ENCODE data around the gene GRIK3.

The GRIK3 gene

DNA sequence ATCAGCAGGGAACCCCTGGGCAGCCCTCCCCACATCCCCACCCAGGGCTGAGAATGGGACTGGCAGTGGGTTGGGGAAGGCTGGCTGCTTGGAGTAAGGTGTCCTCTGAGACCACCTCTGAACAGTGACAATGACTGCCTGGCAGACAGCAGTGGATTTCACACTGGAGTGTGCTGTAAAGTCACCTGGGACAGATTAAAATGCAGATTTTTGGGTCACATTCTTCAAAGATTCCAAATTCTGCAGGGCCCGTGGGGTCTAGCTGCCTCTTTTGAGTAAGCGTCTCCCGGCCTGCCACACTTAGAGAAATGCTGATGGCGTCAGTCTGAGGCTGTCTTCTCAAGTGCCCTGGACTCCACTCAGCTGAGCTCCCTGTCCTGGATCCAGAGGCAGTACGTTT, 164.5 kb downstream of the GRIK3 start:
- DNase-seq (ENCODE audit: low spot score): no peak
- TF ChIP-seq, protein P1, sequence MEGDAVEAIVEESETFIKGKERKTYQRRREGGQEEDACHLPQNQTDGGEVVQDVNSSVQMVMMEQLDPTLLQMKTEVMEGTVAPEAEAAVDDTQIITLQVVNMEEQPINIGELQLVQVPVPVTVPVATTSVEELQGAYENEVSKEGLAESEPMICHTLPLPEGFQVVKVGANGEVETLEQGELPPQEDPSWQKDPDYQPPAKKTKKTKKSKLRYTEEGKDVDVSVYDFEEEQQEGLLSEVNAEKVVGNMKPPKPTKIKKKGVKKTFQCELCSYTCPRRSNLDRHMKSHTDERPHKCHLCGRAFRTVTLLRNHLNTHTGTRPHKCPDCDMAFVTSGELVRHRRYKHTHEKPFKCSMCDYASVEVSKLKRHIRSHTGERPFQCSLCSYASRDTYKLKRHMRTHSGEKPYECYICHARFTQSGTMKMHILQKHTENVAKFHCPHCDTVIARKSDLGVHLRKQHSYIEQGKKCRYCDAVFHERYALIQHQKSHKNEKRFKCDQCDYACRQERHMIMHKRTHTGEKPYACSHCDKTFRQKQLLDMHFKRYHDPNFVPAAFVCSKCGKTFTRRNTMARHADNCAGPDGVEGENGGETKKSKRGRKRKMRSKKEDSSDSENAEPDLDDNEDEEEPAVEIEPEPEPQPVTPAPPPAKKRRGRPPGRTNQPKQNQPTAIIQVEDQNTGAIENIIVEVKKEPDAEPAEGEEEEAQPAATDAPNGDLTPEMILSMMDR (conservative IDR thresholded peaks at IDR 0.05; ENCODE audit: low read depth): no peak
- POLR2A ChIA-PET (ENCODE audit: low non-redundant PET): no interaction called here
- CTCF ChIA-PET: no interaction called here
- no peak overlapping the region for H3K27ac ChIP-seq

DNA sequence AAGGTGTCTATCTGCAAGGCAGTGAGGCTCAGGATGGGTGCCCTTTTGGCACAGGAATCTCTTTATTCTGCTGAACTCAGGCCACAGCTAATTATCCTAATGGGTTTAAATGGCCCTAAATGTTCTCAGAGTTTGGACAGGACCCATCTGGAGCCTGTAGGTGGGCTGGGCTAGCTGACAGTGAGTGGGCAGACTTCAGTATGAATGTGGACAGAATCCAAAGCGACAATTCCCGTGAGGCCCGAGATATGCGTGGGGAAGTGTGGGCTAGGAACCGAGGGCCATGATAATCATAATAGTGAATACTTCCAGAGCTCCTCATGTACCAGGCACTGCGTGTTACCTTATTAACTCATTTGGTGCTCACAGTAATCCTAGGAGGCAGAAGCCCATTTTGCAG, 165.3 kb downstream of the GRIK3 start:
- H3K27ac ChIP-seq: no peak overlapping the region
- CTCF ChIA-PET: no interaction called here
- TF ChIP-seq, protein P1 (conservative IDR thresholded peaks at IDR 0.05; ENCODE audit: low read depth): no peak
- POLR2A ChIA-PET (ENCODE audit: low non-redundant PET): no interaction called here
- no peak for DNase-seq (ENCODE audit: low spot score)

DNA sequence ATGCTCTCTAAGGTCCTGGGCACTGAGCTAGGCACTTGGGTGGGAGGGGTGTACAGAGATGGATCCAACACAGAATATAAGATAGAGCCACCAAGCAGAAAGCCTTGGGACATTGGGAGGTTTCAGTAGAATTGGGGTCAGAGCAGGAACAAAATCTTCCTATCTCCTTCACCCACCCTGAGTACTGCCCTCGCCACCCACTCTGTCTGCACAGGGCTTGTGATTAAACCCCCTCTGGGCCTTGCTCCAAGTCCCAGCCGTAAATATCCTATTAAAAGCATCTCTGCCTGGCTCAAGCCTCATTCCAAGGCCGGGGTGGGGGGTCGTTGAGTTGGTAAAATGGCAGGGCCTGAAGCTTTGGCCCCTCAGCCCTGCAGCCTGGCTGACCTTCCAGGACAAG, 166.7 kb downstream of the GRIK3 start:
- TF ChIP-seq, protein P1 (conservative IDR thresholded peaks at IDR 0.05; ENCODE audit: low read depth): no peak
- no peak for DNase-seq (ENCODE audit: low spot score)
- no peak overlapping the region for H3K27ac ChIP-seq
- ChIA-PET POLR2A (ENCODE audit: low non-redundant PET) (no interaction called here), CTCF (interaction anchor here (0.6 kb wide), 1 partner anchor 17 kb away, joined by 3 read pairs; no protein-coding TSS in a partner anchor)

DNA sequence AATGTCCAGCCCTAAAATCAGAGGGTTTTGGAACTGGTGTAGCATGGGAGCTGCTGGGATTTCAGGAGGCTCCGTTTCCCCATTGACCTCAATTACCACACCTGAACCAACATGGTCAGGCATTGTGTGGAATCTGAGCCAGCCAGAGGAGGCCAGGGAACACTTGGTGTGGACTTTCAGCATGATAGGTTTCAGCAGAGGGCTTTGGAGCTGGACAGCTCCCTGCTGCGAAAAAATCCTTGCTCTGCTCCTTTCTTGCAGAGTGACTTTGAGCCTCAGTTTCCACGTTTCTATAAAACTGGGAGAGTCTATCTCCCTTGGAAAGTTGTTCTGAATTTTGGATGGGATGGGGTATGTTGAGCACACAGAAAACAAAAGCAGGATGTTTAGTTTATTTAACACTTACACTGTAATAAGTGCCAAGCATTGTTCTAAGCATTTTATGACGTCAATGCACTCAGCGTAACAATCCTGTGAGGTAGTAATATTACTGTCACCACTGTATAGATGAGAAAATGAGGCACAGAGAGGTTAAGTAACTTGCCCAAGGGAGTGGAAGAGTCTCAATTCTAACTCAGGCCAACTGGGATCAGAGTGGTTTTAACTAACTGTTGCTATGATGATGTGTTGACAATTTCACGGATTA, 168.0 kb downstream of the GRIK3 start:
- TF ChIP-seq, protein P1 (conservative IDR thresholded peaks at IDR 0.05; ENCODE audit: low read depth): no peak
- CTCF ChIA-PET: interaction anchor here (0.7 kb wide), 1 partner anchor 1721 kb away, joined by 3 read pairs; no protein-coding TSS in a partner anchor
- H3K27ac ChIP-seq: no peak overlapping the region
- POLR2A ChIA-PET (ENCODE audit: low non-redundant PET): no interaction called here
- DNase-seq (ENCODE audit: low spot score): no peak

DNA sequence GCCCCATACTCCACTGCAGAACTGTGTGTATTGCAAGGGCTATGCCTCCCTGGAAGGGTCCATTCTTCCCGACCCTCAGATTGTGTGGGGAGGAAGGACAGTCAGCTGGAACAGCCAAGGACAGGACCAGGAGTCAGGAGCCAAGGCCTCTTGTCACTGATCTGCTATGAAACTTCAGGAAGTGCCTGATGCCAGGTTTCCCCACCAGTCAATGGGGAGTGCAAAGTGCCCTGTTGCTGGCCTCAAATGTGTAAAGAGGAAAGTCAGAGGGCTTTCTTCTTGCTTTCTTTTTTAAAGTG, 168.8 kb downstream of the GRIK3 start:
- ChIA-PET CTCF (no interaction called here), POLR2A (ENCODE audit: low non-redundant PET) (no interaction called here)
- H3K27ac ChIP-seq: no peak overlapping the region
- no peak for DNase-seq (ENCODE audit: low spot score)
- TF ChIP-seq, protein P1 (conservative IDR thresholded peaks at IDR 0.05; ENCODE audit: low read depth): no peak

DNA sequence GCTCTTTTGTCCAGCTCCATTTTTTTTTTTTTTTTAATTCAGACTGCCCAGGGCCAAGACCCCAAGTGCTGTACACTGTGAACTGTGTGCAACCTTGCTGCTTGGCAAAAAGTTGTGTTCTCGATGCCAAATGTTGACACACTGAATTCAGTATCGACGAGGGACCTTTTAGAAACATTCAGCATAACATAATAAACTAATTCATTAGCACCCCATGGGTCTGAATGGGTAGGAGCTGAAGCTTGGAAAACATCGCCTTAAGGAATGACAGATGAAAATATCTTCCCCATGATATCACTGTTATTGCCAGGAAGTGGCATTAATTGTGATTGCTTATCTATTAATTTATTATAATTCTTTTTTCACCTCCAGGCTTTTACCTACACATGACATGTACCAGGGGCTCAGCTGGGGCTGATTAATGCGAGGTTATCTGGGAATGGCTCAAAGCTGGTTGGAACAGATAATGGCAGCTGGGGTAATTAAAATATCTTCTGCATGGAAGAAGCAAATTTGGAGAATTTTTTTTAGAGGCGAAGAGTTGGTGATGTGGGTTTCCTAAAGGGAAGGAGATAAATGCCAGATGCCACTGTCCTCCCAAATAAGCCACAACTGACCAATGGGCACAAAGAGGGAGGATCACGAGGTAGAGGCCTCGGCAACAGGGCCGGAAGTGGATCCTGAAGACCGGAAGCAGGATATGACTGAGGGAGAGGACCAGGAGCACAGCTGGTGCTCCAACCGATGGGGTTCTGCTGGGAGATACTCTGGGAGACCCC, 169.3 kb downstream of the GRIK3 start:
- ChIA-PET POLR2A (ENCODE audit: low non-redundant PET) (no interaction called here), CTCF (interaction anchor here (0.9 to 1.0 kb wide), 2 partner anchors 102 to 327 kb away, joined by 3 to 4 read pairs; no protein-coding TSS in a partner anchor)
- TF ChIP-seq, protein P1 (conservative IDR thresholded peaks at IDR 0.05; ENCODE audit: low read depth): no peak
- H3K27ac ChIP-seq: no peak overlapping the region
- no peak for DNase-seq (ENCODE audit: low spot score)
